HEK293T (cell line): ENCODE data around the gene FCSK.
"Not testable (repeated sequence)": the region's sequence is repeated elsewhere in the genome, so short reads cannot be mapped to it uniquely, and the experiment has no call there.

ENCODE experiments used
- CTCF ChIA-PET: fragments of 350-600 bp; formaldehyde crosslinking; extraction: SDS; loops from one replicate; lab custom pipeline; 2021; ENCODE audit warnings: antibody characterized with exemption, inconsistent platforms; lab: Yijun Ruan, JAX
- POLR2A ChIA-PET: fragments of 350-600 bp; formaldehyde crosslinking; extraction: SDS; loops from one replicate; lab custom pipeline; 2020; ENCODE audit warnings: antibody characterized with exemption, inconsistent platforms; lab: Yijun Ruan, JAX
- DNase-seq: peaks from one replicate; pipeline ENCODE4 v3.0.0; 2012; ENCODE audit warnings: mixed read lengths; ENCODE audit errors: extremely low spot score
- ARNT ChIP-seq: fragments of 450-650 bp; IDR thresholded peaks from 2 replicates; pipeline ENCODE4 v1.6.1; 2017; ENCODE audit warnings: mild to moderate bottlenecking
- BHLHE40 ChIP-seq: fragments of 450-650 bp; IDR thresholded peaks from 2 replicates; pipeline ENCODE4 v1.6.1; 2016; ENCODE audit warnings: mild to moderate bottlenecking, moderate library complexity, borderline replicate concordance
- CTBP1 ChIP-seq: fragments of 450-650 bp; IDR thresholded peaks from 2 replicates; pipeline ENCODE4 v1.6.1; 2016; ENCODE audit warnings: borderline replicate concordance
- ELF4 ChIP-seq: fragments of 450-650 bp; IDR thresholded peaks from 2 replicates; pipeline ENCODE4 v1.6.1; 2017; ENCODE audit warnings: antibody characterized with exemption
- FOXA1 ChIP-seq: fragments of 450-650 bp; IDR thresholded peaks from 2 replicates; pipeline ENCODE4 v1.6.1; 2016; ENCODE audit warnings: mild to moderate bottlenecking
- FOXK2 ChIP-seq: fragments of 450-650 bp; IDR thresholded peaks from 2 replicates; pipeline ENCODE4 v1.6.1; 2016; ENCODE audit warnings: mild to moderate bottlenecking
- FOXM1 ChIP-seq: fragments of 450-650 bp; IDR thresholded peaks from 2 replicates; pipeline ENCODE4 v1.6.1; 2017; ENCODE audit warnings: mild to moderate bottlenecking, borderline replicate concordance
- HDGF ChIP-seq: fragments of 450-650 bp; IDR thresholded peaks from 2 replicates; pipeline ENCODE4 v1.6.1; 2017; ENCODE audit warnings: antibody characterized with exemption, borderline replicate concordance
- L3MBTL2 ChIP-seq: fragments of 450-650 bp; conservative IDR thresholded peaks from 2 replicates; pipeline ENCODE4 v1.6.1; 2016; ENCODE audit warnings: mild to moderate bottlenecking
- LEF1 ChIP-seq: fragments of 450-650 bp; IDR thresholded peaks from 2 replicates; pipeline ENCODE4 v1.6.1; 2017; ENCODE audit warnings: mild to moderate bottlenecking, borderline replicate concordance
- NFRKB ChIP-seq: fragments of 450-650 bp; IDR thresholded peaks from 2 replicates; pipeline ENCODE4 v1.6.1; 2016; ENCODE audit warnings: mild to moderate bottlenecking, moderate library complexity
- SP1 ChIP-seq: fragments of 450-650 bp; IDR thresholded peaks from 2 replicates; pipeline ENCODE4 v1.6.1; 2017
- SUZ12 ChIP-seq: fragments of 450-650 bp; IDR thresholded peaks from 2 replicates; pipeline ENCODE4 v1.6.1; 2016; ENCODE audit warnings: mild to moderate bottlenecking
- TARDBP ChIP-seq: fragments of 450-650 bp; IDR thresholded peaks from 2 replicates; pipeline ENCODE4 v1.6.1; 2016
- ZNF384 ChIP-seq: fragments of 450-650 bp; IDR thresholded peaks from 2 replicates; pipeline ENCODE4 v1.6.1; 2016
- TF ChIP-seq, protein P1 (sequence below): fragments of 450-650 bp; IDR thresholded peaks from 2 replicates; pipeline ENCODE4 v1.6.1; 2016

FCSK gene

DNA sequence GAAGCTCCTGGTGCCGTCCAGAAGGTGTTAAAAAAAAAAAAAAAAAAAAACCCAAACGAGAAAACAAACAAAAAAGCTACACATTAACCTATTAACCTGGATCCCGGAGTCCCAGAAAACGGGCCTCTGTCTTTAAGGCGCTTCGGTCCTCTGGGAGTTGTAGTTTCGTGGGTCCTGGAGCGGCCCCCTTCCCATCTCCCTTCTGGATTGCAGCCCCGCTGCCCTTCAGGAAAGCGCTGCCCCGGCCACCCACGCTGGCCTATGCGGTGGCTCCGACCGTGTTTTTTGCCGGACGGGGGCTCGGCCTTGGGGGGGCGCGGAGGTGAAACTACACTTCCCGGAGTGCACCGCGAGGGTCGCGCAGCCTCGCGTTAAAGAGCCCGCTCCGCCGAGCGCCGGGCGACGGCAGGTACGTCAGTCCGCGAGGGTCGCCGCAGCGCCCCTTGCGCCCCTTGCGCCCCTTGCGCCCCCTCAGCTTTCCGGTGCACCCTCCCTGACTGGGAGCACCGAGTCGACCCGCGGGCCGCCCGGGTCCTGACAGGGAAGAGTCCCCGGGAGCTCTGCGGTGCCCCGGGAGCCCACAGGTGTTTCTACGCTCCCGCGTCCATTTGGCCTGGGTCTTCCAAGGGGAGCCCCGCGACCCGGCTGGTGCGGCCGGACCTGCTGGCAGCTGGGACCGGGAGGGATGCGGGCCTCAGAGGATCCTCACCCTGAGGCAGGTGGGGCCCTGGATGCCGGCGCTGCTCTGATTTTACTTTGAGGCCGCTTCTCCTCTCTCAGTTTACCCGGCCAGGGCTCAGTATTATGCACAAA lies at the start of gene FCSK:
FCSK (plus strand) TSS at position 374 of the 813 bp plus-strand sequence. CDS start 8,596 bp downstream, outside the sequence.
- POLR2A ChIA-PET = interaction anchor here (0.6 to 3.0 kb wide), 12 partner anchors 8 to 75 kb away, joined by 3 to 27 read pairs (median 6); partner anchors contain the start of gene ST3GAL2

DNA sequence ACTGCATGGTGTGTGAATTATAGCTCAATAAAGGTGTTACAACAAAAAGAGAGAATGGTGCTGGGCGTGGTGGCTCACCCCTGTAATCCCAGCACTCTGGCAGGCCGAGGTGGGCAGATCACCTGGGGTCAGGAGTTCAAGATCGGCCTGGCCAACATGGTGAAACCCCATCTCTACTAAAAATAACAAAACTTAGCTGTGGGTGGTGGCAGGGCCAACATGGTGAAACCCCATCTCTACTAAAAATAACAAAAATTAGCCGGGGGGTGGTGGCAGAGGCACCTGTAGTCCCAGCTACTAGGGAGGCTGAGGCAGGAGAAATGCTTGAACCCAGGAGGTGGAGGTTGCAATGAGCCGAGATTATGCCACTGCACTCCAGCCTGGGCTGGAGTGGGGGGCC lies 48.3 kb upstream of the FCSK start:
- CTCF ChIA-PET, POLR2A ChIA-PET, DNase-seq: not testable (repeated sequence)

More for the DNA sequence above, at the start of gene FCSK:
- peak; percentile 84 for DNase-seq
- CTCF ChIA-PET = interaction anchor here (0.9 to 2.0 kb wide), 2 partner anchors 16 to 46 kb away, joined by 3 to 7 read pairs; partner anchors contain the start of gene ST3GAL2
- TF ChIP-seq LEF1 (no peak), SUZ12 (peak; percentile 94), FOXM1 (peak; percentile 69; the same call in 1 of the 2 replicates), ELF4 (no peak), ARNT (no peak), SP1 (no peak), CTBP1 (no peak), FOXK2 (no peak), ZNF384 (no peak), L3MBTL2 (peak; percentile 67), FOXA1 (no peak)

DNA sequence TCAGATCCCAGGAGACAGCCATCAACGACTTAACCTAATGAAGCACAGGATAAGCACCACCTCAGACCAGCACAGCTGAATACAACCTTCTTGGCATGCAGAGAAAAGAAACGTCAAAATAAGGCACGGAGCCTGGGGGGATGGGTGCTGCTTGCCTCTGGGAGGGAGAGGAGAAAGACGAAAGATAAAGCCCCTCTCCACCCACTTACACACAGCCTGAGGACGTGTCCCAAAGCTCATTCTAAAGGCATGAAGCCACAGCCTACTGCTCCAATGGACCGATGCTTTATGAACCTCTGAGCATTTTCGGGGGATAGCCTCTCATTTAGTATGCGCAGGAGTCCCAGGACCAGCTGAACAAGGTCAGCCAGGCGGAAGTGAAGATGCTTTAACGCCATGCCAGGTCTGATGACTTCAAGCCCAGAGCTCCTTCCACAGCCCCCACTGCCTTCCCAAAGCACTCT lies 46.6 kb upstream of the FCSK start:
- POLR2A ChIA-PET = interaction anchor here (0.9 to 1.3 kb wide), 2 partner anchors 26 to 30 kb away, joined by 3 read pairs; no protein-coding TSS in a partner anchor
- no peak for TF ChIP-seq FOXM1
- TF ChIP-seq FOXA1 = no peak
- no peak for TF ChIP-seq SUZ12
- TF ChIP-seq SP1 = no peak
- no peak for TF ChIP-seq CTBP1
- no peak for TF ChIP-seq HDGF
- TF ChIP-seq, protein P1, sequence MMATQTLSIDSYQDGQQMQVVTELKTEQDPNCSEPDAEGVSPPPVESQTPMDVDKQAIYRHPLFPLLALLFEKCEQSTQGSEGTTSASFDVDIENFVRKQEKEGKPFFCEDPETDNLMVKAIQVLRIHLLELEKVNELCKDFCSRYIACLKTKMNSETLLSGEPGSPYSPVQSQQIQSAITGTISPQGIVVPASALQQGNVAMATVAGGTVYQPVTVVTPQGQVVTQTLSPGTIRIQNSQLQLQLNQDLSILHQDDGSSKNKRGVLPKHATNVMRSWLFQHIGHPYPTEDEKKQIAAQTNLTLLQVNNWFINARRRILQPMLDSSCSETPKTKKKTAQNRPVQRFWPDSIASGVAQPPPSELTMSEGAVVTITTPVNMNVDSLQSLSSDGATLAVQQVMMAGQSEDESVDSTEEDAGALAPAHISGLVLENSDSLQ = no peak
- TF ChIP-seq FOXK2 = no peak
- no peak for TF ChIP-seq BHLHE40
- no peak for TF ChIP-seq TARDBP
- TF ChIP-seq L3MBTL2 = no peak
- no peak for TF ChIP-seq LEF1
- no peak for TF ChIP-seq ELF4
- TF ChIP-seq NFRKB = no peak
- no peak for TF ChIP-seq ARNT
- TF ChIP-seq ZNF384 = no peak
- CTCF ChIA-PET = interaction anchor here (1.2 kb wide), 1 partner anchor 13 kb away, joined by 5 read pairs; no protein-coding TSS in a partner anchor
- no peak for DNase-seq

DNA sequence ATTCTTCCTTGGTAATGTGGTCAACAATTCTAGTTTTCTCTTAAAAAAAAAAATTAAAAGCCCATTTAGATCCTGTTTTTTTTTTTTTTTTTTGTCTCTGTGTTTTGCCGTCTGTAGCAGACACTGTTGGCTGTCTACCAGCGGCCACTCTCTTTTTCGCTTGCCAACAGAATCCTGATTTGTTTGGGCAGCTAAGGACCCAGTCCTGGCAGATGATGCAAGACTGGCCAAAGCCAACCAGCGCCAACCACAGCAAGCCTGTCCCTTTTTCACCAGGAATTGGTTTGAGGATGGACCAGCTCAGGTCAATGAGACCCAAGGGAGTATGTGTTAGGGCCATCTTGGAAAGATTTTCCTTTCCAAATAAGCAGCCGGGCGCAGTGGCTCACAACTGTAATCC lies 43.7 kb upstream of the FCSK start:
- CTCF ChIA-PET = no interaction called here
- TF ChIP-seq FOXM1 (no peak), ELF4 (no peak), HDGF (no peak), SUZ12 (no peak), CTBP1 (no peak), FOXK2 (no peak), ZNF384 (no peak), SP1 (no peak), ARNT (no peak), NFRKB (no peak), L3MBTL2 (no peak), FOXA1 (no peak)
- TF ChIP-seq, protein P1 = no peak
- no peak for DNase-seq
- POLR2A ChIA-PET = no interaction called here

DNA sequence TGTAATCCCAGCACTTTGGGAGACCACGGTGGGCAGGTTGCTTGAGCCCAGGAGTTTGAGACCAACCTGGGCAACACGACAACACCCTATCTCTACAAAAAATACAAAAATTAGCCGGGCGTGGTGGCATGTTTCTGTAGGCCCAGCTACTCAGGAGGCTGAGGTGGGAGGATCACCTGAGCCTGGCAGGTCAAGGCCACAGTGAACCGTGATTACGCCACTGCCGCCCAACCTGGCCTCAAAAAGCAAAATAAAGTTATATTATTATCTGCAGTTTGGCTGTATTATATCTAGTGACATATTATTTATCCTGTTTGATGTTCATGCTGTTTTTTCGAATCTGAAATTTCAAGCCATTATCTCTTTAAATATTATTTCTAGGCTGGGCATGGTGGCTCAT lies 42.0 kb upstream of the FCSK start:
- no peak for DNase-seq
- ChIA-PET CTCF (no interaction called here), POLR2A (no interaction called here)
- TF ChIP-seq CTBP1 (no peak), LEF1 (no peak)

DNA sequence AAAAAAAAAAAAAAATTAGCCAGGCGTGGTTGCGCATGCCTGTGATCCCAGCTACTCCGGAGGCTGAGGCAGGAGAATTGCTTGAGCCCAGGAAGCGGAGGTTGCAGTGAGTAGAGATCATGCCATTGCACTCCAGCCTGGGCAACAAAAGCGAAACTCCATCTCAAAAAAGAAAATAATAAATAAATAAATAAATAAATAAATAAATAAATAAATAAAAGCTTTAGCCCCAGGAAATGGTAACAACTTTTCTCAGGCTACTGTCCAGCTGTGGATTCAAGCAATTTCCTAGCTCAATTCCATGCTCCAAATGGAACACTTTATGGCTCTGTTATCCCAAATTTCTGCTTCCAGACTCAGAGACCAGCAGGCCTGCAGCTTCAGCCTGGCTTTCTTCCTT lies 40.8 kb upstream of the FCSK start:
- DNase-seq, CTCF ChIA-PET, POLR2A ChIA-PET: not testable (repeated sequence)

DNA sequence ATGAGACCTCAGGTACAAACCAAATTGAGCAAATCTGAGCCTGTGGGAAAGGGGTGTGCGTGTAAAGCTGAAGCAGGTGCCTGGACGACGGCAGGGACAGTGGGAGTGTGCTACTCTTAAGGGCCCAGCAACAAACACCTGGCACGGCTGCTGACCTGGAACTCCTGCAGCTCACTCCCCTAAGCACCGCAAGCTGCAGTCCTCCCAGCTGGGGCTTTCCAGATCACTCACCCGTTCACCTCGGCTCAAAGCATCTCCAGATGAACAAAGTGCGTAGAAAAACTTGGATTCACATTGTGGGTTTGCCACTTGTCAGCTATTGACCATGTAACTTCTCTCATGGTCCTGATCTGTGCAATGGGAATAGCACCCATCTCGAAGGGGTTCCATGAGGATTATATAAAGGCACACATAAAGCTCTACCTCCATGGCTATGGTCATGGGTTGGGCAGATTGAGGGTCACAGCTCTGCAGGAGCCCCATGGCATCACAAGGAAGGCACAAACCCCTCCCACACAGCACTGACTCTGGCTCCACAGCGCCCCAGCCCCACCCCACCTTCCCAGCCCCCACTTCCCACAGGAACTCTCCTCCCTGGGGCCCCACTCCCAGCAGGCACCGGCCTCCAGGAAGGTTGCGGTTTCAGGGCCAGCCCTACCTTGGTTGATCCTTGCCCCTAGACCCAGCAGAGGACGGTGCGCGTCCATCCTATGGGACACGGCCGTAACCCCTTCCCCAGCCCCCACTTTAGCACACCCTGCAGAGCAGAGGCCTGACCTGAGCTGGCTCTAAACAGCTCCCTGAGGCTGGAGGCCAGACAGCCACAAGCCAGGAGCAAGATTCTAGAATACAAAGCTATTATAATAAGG lies 37.4 kb upstream of the FCSK start:
- no peak for TF ChIP-seq SP1
- no peak for TF ChIP-seq FOXK2
- no peak for TF ChIP-seq FOXA1
- no peak for TF ChIP-seq LEF1
- TF ChIP-seq, protein P1 = no peak
- TF ChIP-seq L3MBTL2 = no peak
- TF ChIP-seq HDGF = no peak
- TF ChIP-seq ELF4 = no peak
- ChIA-PET POLR2A (interaction anchor here (1.5 to 2.3 kb wide), 2 partner anchors 21 to 37 kb away, joined by 4 to 9 read pairs; partner anchors contain the start of gene FCSK), CTCF (no interaction called here)
- DNase-seq = no peak
